ENCODE results near the gene GPC5.
"Not testable (repeated sequence)": the region's sequence is repeated elsewhere in the genome, so short reads cannot be mapped to it uniquely, and the experiment has no call there.

GPC5 gene

GRCh38 chr13:92849381-92849780 lies 1451.0 kb downstream of the GPC5 start:
- no peak for DNase-seq (ENCODE audit: extremely low spot score)
- CTCF ChIA-PET = no interaction called here
- POLR2A ChIA-PET = no interaction called here
- no peak for TF ChIP-seq CTCF (IDR thresholded peaks at IDR 0.05; ENCODE audit: control extremely low read depth, extremely low read depth, low read depth, missing control alignments)

GRCh38 chr13:92864584-92865284 lies 1466.3 kb downstream of the GPC5 start:
- DNase-seq (ENCODE audit: extremely low spot score) = no peak
- CTCF ChIA-PET = interaction anchor here (1.2 kb wide), 1 partner anchor 25 kb away, joined by 4 read pairs; no protein-coding TSS in a partner anchor
- TF ChIP-seq CTCF (IDR thresholded peaks at IDR 0.05; ENCODE audit: control extremely low read depth, extremely low read depth, low read depth, missing control alignments) = no peak
- POLR2A ChIA-PET = no interaction called here

GRCh38 chr13:92873029-92873428 lies 1474.6 kb downstream of the GPC5 start:
- ChIA-PET POLR2A (no interaction called here), CTCF (no interaction called here)
- no peak for TF ChIP-seq CTCF (IDR thresholded peaks at IDR 0.05; ENCODE audit: control extremely low read depth, extremely low read depth, low read depth, missing control alignments)
- no peak for DNase-seq (ENCODE audit: extremely low spot score)

- no peak for DNase-seq (ENCODE audit: extremely low spot score)
- TF ChIP-seq CTCF (IDR thresholded peaks at IDR 0.05; ENCODE audit: control extremely low read depth, extremely low read depth, low read depth, missing control alignments) = no peak
- CTCF ChIA-PET = interaction anchor here (1.0 to 1.4 kb wide), 2 partner anchors 9 to 18 kb away, joined by 3 to 4 read pairs; no protein-coding TSS in a partner anchor
- POLR2A ChIA-PET = no interaction called here
Measured at GRCh38 chr13:92886535-92887077, 1488.2 kb downstream of the GPC5 start.

GRCh38 chr13:92894447-92894846 lies 1496.0 kb downstream of the GPC5 start:
- DNase-seq (ENCODE audit: extremely low spot score) = no peak
- no peak for TF ChIP-seq CTCF (IDR thresholded peaks at IDR 0.05; ENCODE audit: control extremely low read depth, extremely low read depth, low read depth, missing control alignments)
- CTCF ChIA-PET = interaction anchor here (1.4 kb wide), 1 partner anchor 10 kb away, joined by 5 read pairs; no protein-coding TSS in a partner anchor
- POLR2A ChIA-PET = no interaction called here

- ChIA-PET CTCF (no interaction called here), POLR2A (no interaction called here)
- no peak for DNase-seq (ENCODE audit: extremely low spot score)
- TF ChIP-seq CTCF (IDR thresholded peaks at IDR 0.05; ENCODE audit: control extremely low read depth, extremely low read depth, low read depth, missing control alignments) = no peak
Measured at GRCh38 chr13:92896842-92897241, 1498.4 kb downstream of the GPC5 start.

GRCh38 chr13:92898946-92899345 lies 1500.5 kb downstream of the GPC5 start:
- CTCF ChIA-PET; POLR2A ChIA-PET; DNase-seq (ENCODE audit: extremely low spot score): not testable (repeated sequence)

All from GM10248 (cell line).